ENCODE measurements around the gene THSD7A. TPM values are rescaled to one million over a fixed set of nuclear protein-coding genes. Genes with fewer than 3 reads are reported as not detected.

Gene THSD7A
- total and polyA plus RNA-seq, 10 of the 15 experiments (the other 5 are each of a cell fraction or from before 2014, with no cell fraction given) = 0.03 to 0.09 (median 0.03) TPM; not detected in 7

DNA sequence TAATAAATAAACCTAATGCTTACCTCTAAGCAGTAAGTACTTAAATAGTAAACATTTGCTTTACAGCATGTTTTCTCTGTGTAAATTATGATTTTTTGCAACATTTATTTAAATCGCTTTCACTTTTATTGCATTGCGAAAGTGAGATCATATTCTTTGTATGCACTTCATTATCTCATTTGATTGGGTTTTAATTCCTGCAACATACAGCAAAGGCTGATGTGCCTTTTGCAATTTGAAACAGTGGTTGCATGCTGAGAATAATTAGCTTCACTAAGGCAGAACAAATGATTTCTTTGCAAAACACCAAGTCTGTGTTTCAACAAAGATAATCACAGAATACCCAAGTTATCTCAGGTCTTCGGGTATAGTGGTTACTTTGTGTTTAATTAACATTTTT, 16.3 kb upstream of the THSD7A start:
- H3K27me3 ChIP-seq (replicated peaks in 1 of 2; ENCODE audit: control insufficient read depth in 2 of 2, insufficient read depth in 2 of 2, low read length in 1 of 2) = no peaks in the 10 kb centered on the region
- H2AFZ ChIP-seq (ENCODE audit: control insufficient read depth, low read depth, low read length) = no peak overlapping the region
- RAD21 ChIA-PET (ENCODE audit: unreplicated experiment) = no interaction called here
- H3K4me2 ChIP-seq (ENCODE audit: control insufficient read depth, insufficient read depth) = no peak overlapping the region
- WGBS (ENCODE audit: insufficient coverage, insufficient replicate concordance, low lambda C conversion rate, missing lambda C conversion rate) = 69% methylated on average over 3 of the region's 3 CpGs
- no peaks in the 10 kb centered on the region for H4K20me1 ChIP-seq (ENCODE audit: control insufficient read depth, insufficient read depth)
- TF ChIP-seq NFXL1 (IDR thresholded peaks at IDR 0.05; ENCODE audit: borderline replicate concordance) = no peak
- no peak for TF ChIP-seq ZNF384 (IDR thresholded peaks at IDR 0.05; ENCODE audit: borderline replicate concordance, low read depth, low read length)
- no peak for TF ChIP-seq FOS (IDR thresholded peaks at IDR 0.05; ENCODE audit: borderline replicate concordance, extremely low read depth, insufficient read length)
- TF ChIP-seq, protein P1, sequence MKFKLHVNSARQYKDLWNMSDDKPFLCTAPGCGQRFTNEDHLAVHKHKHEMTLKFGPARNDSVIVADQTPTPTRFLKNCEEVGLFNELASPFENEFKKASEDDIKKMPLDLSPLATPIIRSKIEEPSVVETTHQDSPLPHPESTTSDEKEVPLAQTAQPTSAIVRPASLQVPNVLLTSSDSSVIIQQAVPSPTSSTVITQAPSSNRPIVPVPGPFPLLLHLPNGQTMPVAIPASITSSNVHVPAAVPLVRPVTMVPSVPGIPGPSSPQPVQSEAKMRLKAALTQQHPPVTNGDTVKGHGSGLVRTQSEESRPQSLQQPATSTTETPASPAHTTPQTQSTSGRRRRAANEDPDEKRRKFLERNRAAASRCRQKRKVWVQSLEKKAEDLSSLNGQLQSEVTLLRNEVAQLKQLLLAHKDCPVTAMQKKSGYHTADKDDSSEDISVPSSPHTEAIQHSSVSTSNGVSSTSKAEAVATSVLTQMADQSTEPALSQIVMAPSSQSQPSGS (IDR thresholded peaks at IDR 0.05; ENCODE audit: low read length) = no peak
- TF ChIP-seq KAT2A (conservative IDR thresholded peaks at IDR 0.05; ENCODE audit: control insufficient read depth, low read depth, low read length) = no peak
- no peak for TF ChIP-seq DPF2 (IDR thresholded peaks at IDR 0.05)
- TF ChIP-seq, protein P2, sequence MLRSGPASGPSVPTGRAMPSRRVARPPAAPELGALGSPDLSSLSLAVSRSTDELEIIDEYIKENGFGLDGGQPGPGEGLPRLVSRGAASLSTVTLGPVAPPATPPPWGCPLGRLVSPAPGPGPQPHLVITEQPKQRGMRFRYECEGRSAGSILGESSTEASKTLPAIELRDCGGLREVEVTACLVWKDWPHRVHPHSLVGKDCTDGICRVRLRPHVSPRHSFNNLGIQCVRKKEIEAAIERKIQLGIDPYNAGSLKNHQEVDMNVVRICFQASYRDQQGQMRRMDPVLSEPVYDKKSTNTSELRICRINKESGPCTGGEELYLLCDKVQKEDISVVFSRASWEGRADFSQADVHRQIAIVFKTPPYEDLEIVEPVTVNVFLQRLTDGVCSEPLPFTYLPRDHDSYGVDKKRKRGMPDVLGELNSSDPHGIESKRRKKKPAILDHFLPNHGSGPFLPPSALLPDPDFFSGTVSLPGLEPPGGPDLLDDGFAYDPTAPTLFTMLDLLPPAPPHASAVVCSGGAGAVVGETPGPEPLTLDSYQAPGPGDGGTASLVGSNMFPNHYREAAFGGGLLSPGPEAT (IDR thresholded peaks at IDR 0.05; ENCODE audit: low read depth) = no peak
- TF ChIP-seq PRDM15 (CRISPR knock-in tag; IDR thresholded peaks at IDR 0.05) = no peak
- no peak for TF ChIP-seq EZH2 (IDR thresholded peaks at IDR 0.05; ENCODE audit: borderline replicate concordance, control insufficient read depth, low read depth, low read length)
- TF ChIP-seq, protein P3, sequence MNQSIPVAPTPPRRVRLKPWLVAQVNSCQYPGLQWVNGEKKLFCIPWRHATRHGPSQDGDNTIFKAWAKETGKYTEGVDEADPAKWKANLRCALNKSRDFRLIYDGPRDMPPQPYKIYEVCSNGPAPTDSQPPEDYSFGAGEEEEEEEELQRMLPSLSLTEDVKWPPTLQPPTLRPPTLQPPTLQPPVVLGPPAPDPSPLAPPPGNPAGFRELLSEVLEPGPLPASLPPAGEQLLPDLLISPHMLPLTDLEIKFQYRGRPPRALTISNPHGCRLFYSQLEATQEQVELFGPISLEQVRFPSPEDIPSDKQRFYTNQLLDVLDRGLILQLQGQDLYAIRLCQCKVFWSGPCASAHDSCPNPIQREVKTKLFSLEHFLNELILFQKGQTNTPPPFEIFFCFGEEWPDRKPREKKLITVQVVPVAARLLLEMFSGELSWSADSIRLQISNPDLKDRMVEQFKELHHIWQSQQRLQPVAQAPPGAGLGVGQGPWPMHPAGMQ (IDR thresholded peaks at IDR 0.05; ENCODE audit: borderline replicate concordance) = no peak
- TF ChIP-seq HSF1 (IDR thresholded peaks at IDR 0.05; ENCODE audit: low read depth, low read length) = no peak
- no peak for TF ChIP-seq YY1 (IDR thresholded peaks at IDR 0.05; ENCODE audit: low read depth, low read length)
- no peak for TF ChIP-seq MXI1 (IDR thresholded peaks at IDR 0.05; ENCODE audit: low read depth, low read length)
- TF ChIP-seq PAX8 (IDR thresholded peaks at IDR 0.05) = no peak
- H3K36me3 ChIP-seq (ENCODE audit: control insufficient read depth in 2 of 2, insufficient read depth in 2 of 2, low read length in 1 of 2) = no peaks in the 10 kb centered on the region
- ATAC-seq = no peak
- POLR2A ChIA-PET = no interaction called here
- SMC1A ChIA-PET (ENCODE audit: uncharacterized antibody, unreplicated experiment) = no interaction called here
- H3K9ac ChIP-seq (ENCODE audit: control insufficient read depth, insufficient read depth, low read length) = no peak overlapping the region
- H3K79me2 ChIP-seq (ENCODE audit: control insufficient read depth, insufficient read depth, low read length) = no peaks in the 10 kb centered on the region
- in situ Hi-C loops (cut with MboI) (no loop called here), intact Hi-C loops (cut with micrococcal nuclease; ENCODE audit: unreplicated experiment) (no loop called here)
- no peak for DNase-seq (ENCODE audit: low read depth, low spot score)
- H3K4me1 ChIP-seq (ENCODE audit: control insufficient read depth, insufficient read depth, low read length) = no peaks in the 10 kb centered on the region
- H3K27ac ChIP-seq (ENCODE audit: control insufficient read depth, insufficient read depth) = no peak overlapping the region
- no peak for FAIRE-seq
- CTCF ChIA-PET = no interaction called here
- BruUV-seq (replicated peaks) = no TSS peak
- no peak overlapping the region for H3K4me3 ChIP-seq
- H3K9me3 ChIP-seq (replicated peaks; ENCODE audit: control insufficient read depth, insufficient read depth, low read length) = no peaks in the 10 kb centered on the region
